Measurements from ENCODE around the gene KRT86. TPM values are rescaled to one million over a fixed set of nuclear protein-coding genes. Genes with fewer than 3 reads are reported as not detected.
A peak's percentile ranks its signal among the peaks of the same experiment; 100 is the strongest.
"Not testable (repeated sequence)": the region's sequence is repeated elsewhere in the genome, so short reads cannot be mapped to it uniquely, and the experiment has no call there.

The KRT86 gene
- total and polyA plus RNA-seq, 2 donors (not counting 1 experiment from before 2014, with no cell fraction given), result 0.02 to 0.17 TPM

DNA sequence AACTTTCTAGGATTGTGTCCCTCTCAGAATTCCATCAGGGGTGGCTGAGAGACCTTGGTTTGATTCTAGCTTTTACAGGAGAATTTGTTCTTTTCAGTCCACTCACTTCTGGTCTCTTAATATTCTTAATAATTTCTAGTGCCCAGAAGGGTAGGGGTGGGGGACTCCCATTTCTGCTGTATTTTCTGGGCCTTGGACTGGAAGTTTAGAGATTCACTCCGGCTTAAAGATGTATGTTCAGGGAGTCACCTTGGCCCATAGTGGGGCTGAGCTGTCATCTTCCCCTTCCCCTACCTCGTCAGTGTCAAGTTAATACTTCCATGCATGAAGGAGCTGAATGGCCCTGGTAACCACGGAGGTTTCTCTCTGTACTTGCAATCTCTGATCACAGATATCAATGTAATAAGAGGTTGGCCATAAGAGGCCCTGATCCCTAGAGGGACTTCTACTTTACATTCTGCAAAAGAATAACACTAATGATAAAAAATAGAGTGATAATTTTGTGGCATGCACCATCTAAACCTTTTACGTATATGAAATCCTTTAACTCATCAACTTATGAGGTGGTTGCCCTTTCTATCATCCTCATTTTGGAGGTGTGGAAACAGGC is 10.2 kb downstream of the KRT86 start:
- Histone ChIP-seq H2AFZ (ENCODE audit: low read length) (no peak overlapping the region), H3K9me3 (ENCODE audit: control insufficient read depth, insufficient read depth, low read depth, low read length) (no peaks in the 10 kb centered on the region), H3K27me3 (ENCODE audit: control insufficient read depth, insufficient read depth, low read length) (no peaks in the 10 kb centered on the region), H3K4me3 (replicated peaks in 1 of 4; ENCODE audit: control extremely low read depth in 1 of 4, insufficient read depth in 1 of 4, low read depth in 3 of 4, low read length in 4 of 4) (no peak overlapping the region), H3K4me2 (ENCODE audit: extremely low read depth, insufficient read depth, low read length) (no peak overlapping the region), H3K4me1 (ENCODE audit: control insufficient read depth, extremely low read depth, insufficient read depth, low read length) (peaks cover 20% of the 10 kb centered on the region), H3K9ac (ENCODE audit: insufficient read depth, low read length) (no peak overlapping the region), H3K79me2 (ENCODE audit: control insufficient read depth, insufficient read depth, low read length) (no peaks in the 10 kb centered on the region), H3K27ac (ENCODE audit: insufficient read depth, low read length) (no peak overlapping the region), H3K36me3 (ENCODE audit: control insufficient read depth, insufficient read depth, low read length) (no peaks in the 10 kb centered on the region), H4K20me1 (ENCODE audit: control insufficient read depth, extremely low read depth, insufficient read depth, low read length) (no peaks in the 10 kb centered on the region)
- no peak for DNase-seq (ENCODE audit: low read depth in 2 of 2)
- no peak for TF ChIP-seq EZH2 (IDR thresholded peaks at IDR 0.05; ENCODE audit: low read length, missing control alignments)
- TF ChIP-seq, protein P1, sequence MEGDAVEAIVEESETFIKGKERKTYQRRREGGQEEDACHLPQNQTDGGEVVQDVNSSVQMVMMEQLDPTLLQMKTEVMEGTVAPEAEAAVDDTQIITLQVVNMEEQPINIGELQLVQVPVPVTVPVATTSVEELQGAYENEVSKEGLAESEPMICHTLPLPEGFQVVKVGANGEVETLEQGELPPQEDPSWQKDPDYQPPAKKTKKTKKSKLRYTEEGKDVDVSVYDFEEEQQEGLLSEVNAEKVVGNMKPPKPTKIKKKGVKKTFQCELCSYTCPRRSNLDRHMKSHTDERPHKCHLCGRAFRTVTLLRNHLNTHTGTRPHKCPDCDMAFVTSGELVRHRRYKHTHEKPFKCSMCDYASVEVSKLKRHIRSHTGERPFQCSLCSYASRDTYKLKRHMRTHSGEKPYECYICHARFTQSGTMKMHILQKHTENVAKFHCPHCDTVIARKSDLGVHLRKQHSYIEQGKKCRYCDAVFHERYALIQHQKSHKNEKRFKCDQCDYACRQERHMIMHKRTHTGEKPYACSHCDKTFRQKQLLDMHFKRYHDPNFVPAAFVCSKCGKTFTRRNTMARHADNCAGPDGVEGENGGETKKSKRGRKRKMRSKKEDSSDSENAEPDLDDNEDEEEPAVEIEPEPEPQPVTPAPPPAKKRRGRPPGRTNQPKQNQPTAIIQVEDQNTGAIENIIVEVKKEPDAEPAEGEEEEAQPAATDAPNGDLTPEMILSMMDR (conservative IDR thresholded peaks at IDR 0.05 in 1 of 2, IDR thresholded peaks at IDR 0.05 in 1 of 2; ENCODE audit: low read depth in 1 of 2, low read length in 2 of 2), result no peak

DNA sequence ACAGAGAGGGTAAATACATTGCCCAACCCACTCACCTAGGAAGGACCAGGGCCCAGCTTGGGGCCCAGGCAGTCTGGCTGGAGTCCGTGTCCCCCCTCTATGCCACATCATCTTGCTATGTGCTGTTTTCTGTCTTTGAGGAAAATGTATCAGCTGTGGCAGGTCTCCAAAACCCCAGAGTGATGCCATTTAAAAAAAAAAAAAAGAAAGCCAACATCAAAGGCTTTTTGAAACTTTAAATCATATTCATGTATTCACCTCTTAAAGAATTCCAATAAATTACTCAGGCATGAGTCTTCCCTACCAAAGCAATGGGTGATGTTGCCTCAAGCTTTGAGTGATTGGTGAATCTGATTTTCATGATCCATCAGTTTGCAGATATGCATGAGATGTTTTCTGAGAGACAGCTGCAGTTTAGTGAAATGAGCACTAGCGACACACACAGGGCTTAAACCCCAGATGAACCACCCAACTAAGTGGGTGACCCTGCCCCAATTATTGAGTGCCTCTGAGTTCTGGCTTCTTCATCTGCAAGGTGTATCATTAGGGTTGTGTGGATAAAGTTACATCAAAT is 10.8 kb downstream of the KRT86 start:
- H3K79me2 ChIP-seq (ENCODE audit: control insufficient read depth, insufficient read depth, low read length), result no peaks in the 10 kb centered on the region
- H3K9ac ChIP-seq (ENCODE audit: insufficient read depth, low read length), result no peak overlapping the region
- H3K9me3 ChIP-seq (ENCODE audit: control insufficient read depth, insufficient read depth, low read depth, low read length), result no peaks in the 10 kb centered on the region
- H2AFZ ChIP-seq (ENCODE audit: low read length), result no peak overlapping the region
- H4K20me1 ChIP-seq (ENCODE audit: control insufficient read depth, extremely low read depth, insufficient read depth, low read length), result no peaks in the 10 kb centered on the region
- no peaks in the 10 kb centered on the region for H3K36me3 ChIP-seq (ENCODE audit: control insufficient read depth, insufficient read depth, low read length)
- DNase-seq (ENCODE audit: low read depth in 2 of 2), result peak in 1 of 2 donors; percentile 63
- no peak overlapping the region for H3K4me2 ChIP-seq (ENCODE audit: extremely low read depth, insufficient read depth, low read length)
- H3K27me3 ChIP-seq (ENCODE audit: control insufficient read depth, insufficient read depth, low read length), result no peaks in the 10 kb centered on the region
- H3K4me1 ChIP-seq (ENCODE audit: control insufficient read depth, extremely low read depth, insufficient read depth, low read length), result peaks cover 14% of the 10 kb centered on the region
- no peak overlapping the region for H3K27ac ChIP-seq (ENCODE audit: insufficient read depth, low read length)
- no peak overlapping the region for H3K4me3 ChIP-seq (replicated peaks in 1 of 4; ENCODE audit: control extremely low read depth in 1 of 4, insufficient read depth in 1 of 4, low read depth in 3 of 4, low read length in 4 of 4)
- TF ChIP-seq EZH2 (IDR thresholded peaks at IDR 0.05; ENCODE audit: low read length, missing control alignments), result no peak
- TF ChIP-seq, protein P1 (conservative IDR thresholded peaks at IDR 0.05 in 1 of 2, IDR thresholded peaks at IDR 0.05 in 1 of 2; ENCODE audit: low read depth in 1 of 2, low read length in 2 of 2), result no peak

DNA sequence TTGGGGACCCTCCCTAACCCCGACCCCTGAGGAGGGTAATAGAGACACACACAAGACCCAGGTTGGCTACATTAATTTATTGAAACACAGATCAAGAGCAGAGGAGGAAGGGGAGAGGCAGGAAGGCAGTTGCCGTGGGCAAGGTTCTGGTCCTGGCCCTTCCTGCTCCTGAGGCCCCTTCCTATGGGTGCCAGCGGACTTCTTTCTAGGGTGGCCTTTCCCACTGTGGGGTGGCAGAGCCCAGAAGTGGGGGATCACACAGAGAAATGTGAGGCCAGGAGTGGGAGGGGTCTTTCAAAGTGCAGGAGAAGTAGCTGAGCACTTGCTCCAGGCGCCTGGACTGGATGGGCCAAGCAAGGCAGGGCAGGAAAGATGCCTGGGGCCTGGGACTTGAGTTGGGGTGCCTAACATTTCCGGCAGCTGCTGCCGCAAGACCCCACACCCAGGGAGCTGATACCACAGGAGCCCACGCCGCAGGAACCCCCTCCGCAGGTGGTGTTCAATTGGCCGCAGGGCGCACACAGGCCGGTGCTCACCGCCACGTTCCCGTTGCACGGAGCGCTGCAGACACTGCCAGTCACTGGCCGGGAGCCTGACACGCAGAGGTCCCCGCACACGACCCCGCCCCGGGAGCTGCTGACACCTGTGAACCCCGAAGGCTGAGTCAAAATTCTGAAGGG is 11.5 kb downstream of the KRT86 start:
- H3K9ac ChIP-seq (ENCODE audit: insufficient read depth, low read length), result no peak overlapping the region
- no peak overlapping the region for H3K27ac ChIP-seq (ENCODE audit: insufficient read depth, low read length)
- no peak overlapping the region for H3K4me2 ChIP-seq (ENCODE audit: extremely low read depth, insufficient read depth, low read length)

DNA sequence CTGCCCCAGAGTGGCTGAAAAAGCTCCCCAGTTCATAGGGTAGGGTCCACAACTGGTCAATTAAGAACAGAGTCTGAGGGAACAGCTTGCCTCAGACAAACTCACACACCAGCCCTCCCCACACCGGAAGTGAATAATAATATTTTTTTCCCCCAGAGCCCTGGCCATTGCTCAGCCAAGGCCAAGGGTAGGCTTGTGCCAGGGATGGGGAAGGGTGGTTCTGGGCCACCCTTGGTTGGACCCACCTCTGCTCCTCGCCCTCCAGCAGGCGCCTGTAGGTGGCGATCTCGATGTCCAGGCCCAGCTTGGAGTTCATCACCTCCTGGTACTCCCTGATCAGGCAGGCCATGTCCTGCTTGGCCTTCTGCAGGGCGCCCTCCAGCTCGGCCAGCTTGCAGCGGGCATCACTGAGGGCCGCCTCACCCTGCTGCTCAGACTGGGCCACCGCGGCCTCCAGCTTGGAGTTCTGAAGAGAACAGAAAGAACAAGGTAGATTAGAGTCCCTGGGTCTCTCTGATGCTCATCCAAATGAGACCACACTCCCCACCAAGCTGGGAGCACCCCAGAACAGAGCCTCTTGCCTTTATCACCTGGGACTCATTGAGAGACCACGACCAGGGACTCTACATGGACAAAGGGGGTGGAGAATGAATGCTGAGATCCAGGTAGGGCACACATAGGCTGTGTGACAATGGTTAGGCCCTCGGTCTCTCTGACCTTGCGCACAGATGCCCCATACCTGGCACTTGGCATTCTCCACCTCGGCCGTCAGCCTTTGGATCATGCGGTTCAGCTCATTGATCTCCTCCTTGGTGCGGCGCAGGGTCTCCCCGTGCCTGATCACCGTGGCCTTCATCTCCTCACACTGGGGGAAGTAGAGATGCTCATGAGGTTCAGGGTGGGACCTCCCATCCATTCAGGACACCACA is 12.7 kb downstream of the KRT86 start:
- not testable (repeated sequence) for H3K4me1 ChIP-seq (ENCODE audit: control insufficient read depth, extremely low read depth, insufficient read depth, low read length); H3K27me3 ChIP-seq (ENCODE audit: control insufficient read depth, insufficient read depth, low read length); H4K20me1 ChIP-seq (ENCODE audit: control insufficient read depth, extremely low read depth, insufficient read depth, low read length); H3K79me2 ChIP-seq (ENCODE audit: control insufficient read depth, insufficient read depth, low read length); H3K36me3 ChIP-seq (ENCODE audit: control insufficient read depth, insufficient read depth, low read length); H2AFZ ChIP-seq (ENCODE audit: low read length); H3K9ac ChIP-seq (ENCODE audit: insufficient read depth, low read length); H3K27ac ChIP-seq (ENCODE audit: insufficient read depth, low read length); H3K9me3 ChIP-seq (ENCODE audit: control insufficient read depth, insufficient read depth, low read depth, low read length); DNase-seq (ENCODE audit: low read depth in 2 of 2); H3K4me2 ChIP-seq (ENCODE audit: extremely low read depth, insufficient read depth, low read length); H3K4me3 ChIP-seq (replicated peaks in 1 of 4; ENCODE audit: control extremely low read depth in 1 of 4, insufficient read depth in 1 of 4, low read depth in 3 of 4, low read length in 4 of 4)

More for the DNA sequence above, 11.5 kb downstream of the KRT86 start:
- Histone ChIP-seq H2AFZ (ENCODE audit: low read length) (no peak overlapping the region), H4K20me1 (ENCODE audit: control insufficient read depth, extremely low read depth, insufficient read depth, low read length) (no peaks in the 10 kb centered on the region), H3K4me1 (ENCODE audit: control insufficient read depth, extremely low read depth, insufficient read depth, low read length) (peaks cover 8% of the 10 kb centered on the region), H3K36me3 (ENCODE audit: control insufficient read depth, insufficient read depth, low read length) (no peaks in the 10 kb centered on the region), H3K9me3 (ENCODE audit: control insufficient read depth, insufficient read depth, low read depth, low read length) (no peaks in the 10 kb centered on the region), H3K79me2 (ENCODE audit: control insufficient read depth, insufficient read depth, low read length) (no peaks in the 10 kb centered on the region), H3K4me3 (replicated peaks in 1 of 4; ENCODE audit: control extremely low read depth in 1 of 4, insufficient read depth in 1 of 4, low read depth in 3 of 4, low read length in 4 of 4) (no peak overlapping the region), H3K27me3 (ENCODE audit: control insufficient read depth, insufficient read depth, low read length) (no peaks in the 10 kb centered on the region)
- no peak for TF ChIP-seq EZH2 (IDR thresholded peaks at IDR 0.05; ENCODE audit: low read length, missing control alignments)
- TF ChIP-seq, protein P1 (conservative IDR thresholded peaks at IDR 0.05 in 1 of 2, IDR thresholded peaks at IDR 0.05 in 1 of 2; ENCODE audit: low read depth in 1 of 2, low read length in 2 of 2), result no peak
- no peak for DNase-seq (ENCODE audit: low read depth in 2 of 2)
